Measurements from ENCODE around the gene HAUS2.

DNA sequence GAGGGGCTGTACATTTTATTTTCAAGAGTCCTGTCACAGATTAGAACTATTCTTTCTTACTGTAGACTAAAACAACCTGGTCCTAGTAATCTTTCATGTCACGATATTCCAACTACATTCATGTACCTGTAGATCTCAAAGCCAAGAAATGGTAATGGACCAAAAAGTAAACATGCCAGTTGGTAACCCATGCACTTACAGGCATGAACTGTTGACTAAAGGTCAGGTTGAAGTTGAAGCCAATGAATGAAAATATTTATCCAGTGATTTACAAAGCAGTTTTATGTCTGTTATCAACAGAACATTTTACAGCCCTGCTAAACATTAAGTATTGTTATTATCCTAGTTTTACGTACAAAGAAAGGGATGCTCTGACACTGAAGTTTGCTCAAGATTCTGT, 25.3 kb upstream of the HAUS2 start:
- TF ChIP-seq, protein P1, sequence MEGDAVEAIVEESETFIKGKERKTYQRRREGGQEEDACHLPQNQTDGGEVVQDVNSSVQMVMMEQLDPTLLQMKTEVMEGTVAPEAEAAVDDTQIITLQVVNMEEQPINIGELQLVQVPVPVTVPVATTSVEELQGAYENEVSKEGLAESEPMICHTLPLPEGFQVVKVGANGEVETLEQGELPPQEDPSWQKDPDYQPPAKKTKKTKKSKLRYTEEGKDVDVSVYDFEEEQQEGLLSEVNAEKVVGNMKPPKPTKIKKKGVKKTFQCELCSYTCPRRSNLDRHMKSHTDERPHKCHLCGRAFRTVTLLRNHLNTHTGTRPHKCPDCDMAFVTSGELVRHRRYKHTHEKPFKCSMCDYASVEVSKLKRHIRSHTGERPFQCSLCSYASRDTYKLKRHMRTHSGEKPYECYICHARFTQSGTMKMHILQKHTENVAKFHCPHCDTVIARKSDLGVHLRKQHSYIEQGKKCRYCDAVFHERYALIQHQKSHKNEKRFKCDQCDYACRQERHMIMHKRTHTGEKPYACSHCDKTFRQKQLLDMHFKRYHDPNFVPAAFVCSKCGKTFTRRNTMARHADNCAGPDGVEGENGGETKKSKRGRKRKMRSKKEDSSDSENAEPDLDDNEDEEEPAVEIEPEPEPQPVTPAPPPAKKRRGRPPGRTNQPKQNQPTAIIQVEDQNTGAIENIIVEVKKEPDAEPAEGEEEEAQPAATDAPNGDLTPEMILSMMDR (IDR thresholded peaks at IDR 0.05), result no peak
- TF ChIP-seq POLR2A (IDR thresholded peaks at IDR 0.05), result no peak

Data from esophagus squamous epithelium (tissue), 4 donors.